Aorta (tissue), 5 donors: ENCODE results near the gene MMD. TPM values are rescaled to one million over a fixed set of nuclear protein-coding genes. Genes with fewer than 3 reads are reported as not detected.
A peak's percentile ranks its signal among the peaks of the same experiment; 100 is the strongest.

ENCODE experiments used
- ATAC-seq: fragments of 200-7000 bp; cut with Tn5 transposase; one replicate; pipeline ENCODE4 v1.9.1; 2022; ENCODE audit warnings: moderate library complexity; ENCODE audit not compliant: low FRiP score
- DNase-seq, 2 donors: peaks; one replicate each; pipeline ENCODE4 v3.0.0-alpha.2; 2020
- H3K27ac ChIP-seq, 2 donors: one replicate each; pipeline ENCODE4 v1.5.1; 2013; ENCODE audit warnings: low read length in 2 of 2, mild to moderate bottlenecking in 2 of 2, moderate library complexity in 2 of 2, control low read depth in 1 of 2, inconsistent platforms in 1 of 2, low read depth in 1 of 2
- H3K27me3 ChIP-seq, 2 donors: one replicate each; pipeline ENCODE4 v1.6.1; 2013; ENCODE audit warnings: control low read depth in 1 of 2, low read length in 1 of 2, mild to moderate bottlenecking in 1 of 2, moderate library complexity in 1 of 2; ENCODE audit not compliant: insufficient read depth in 2 of 2, control insufficient read depth in 1 of 2
- H3K36me3 ChIP-seq, 2 donors: one replicate each; pipeline ENCODE4 v1.6.1; 2013; ENCODE audit warnings: control low read depth in 1 of 2, low read length in 1 of 2, mild to moderate bottlenecking in 1 of 2; ENCODE audit not compliant: insufficient read depth in 2 of 2, control insufficient read depth in 1 of 2
- H3K4me1 ChIP-seq, 2 donors: one replicate each; pipeline ENCODE4 v1.6.1; 2013; ENCODE audit warnings: low read length in 2 of 2, control low read depth in 1 of 2, mild to moderate bottlenecking in 1 of 2, moderate library complexity in 1 of 2; ENCODE audit not compliant: insufficient read depth in 2 of 2, control insufficient read depth in 1 of 2
- H3K4me3 ChIP-seq, 2 donors: one replicate each; pipeline ENCODE4 v1.5.1; 2013; ENCODE audit warnings: low read length in 2 of 2, control low read depth in 1 of 2, mild to moderate bottlenecking in 1 of 2
- H3K9me3 ChIP-seq: one replicate; pipeline ENCODE4 v1.6.1; 2013; ENCODE audit warnings: mild to moderate bottlenecking, low read length; ENCODE audit not compliant: control insufficient read depth
- WGBS, 2 donors: extraction: QIAGEN DNeasy Blood & Tissue Kit; methylation state at CpG; one replicate each; pipeline ENCODE4 v1.1.7; 2013; 5-methylcytosine and 5-hydroxymethylcytosine counted together
- intact Hi-C, 2 donors: fragments of 100-400 bp; cut with DNase I; formaldehyde crosslinking; loops; one replicate each; pipeline versions ENCODE4 v1.14.2 to v1.15.0; 2022
- polyA plus RNA-seq, 2 donors: library from polyadenylated mRNA; stranded (reverse); fragments of 200-250 nt; gene quantifications; one replicate each; pipeline ENCODE4 v1.2.3, GENCODE V29; 2013
- total RNA-seq, 2 donors: library from RNA; stranded (reverse); fragmentation: NEBNext Ultra II Directional; extraction: Animal tissue kit (Norgen Biotek cat#: 25700); gene quantifications; one replicate each; pipeline ENCODE4 v1.2.1, GENCODE V29; 2021
- donor health status: healthy with polysubstance abuse.
- donor health status: Bipolar disorder and iron deficiency.
- donor health status: DM: no; HTN: no; CAD: no.
- donor health status: DM: no; HTN: no; CAD: no.
- donor health status: DM: yes; HTN: yes; CAD: no.

The MMD gene
- total and polyA plus RNA-seq, 4 donors, result 3.3 to 13.9 (median 11.1) TPM

DNA sequence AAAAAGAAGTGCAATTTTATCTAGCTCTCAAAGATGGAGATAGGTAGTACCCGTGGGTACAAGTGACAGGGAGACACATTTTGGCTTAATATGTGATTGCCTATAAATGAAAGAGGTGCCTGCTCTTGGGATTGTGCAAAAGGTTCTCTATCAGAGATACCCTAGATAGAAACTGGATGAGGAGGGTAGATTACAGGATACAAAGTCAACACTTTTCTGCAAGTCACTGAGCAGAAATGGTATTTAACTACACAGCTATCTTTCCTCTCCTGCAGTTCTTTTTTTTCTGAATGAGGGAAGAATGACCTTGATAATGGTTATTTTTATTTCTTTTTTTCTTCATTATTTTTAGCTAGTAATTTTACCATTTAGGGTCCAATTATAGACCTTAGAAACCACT lies 67.6 kb downstream of the MMD start:
- intact Hi-C loops, result no loop called here
- DNase-seq, result no peak
- 36 to 44% methylated on average over 1 of the region's 1 CpG for WGBS, 2 donors
- H3K4me1 ChIP-seq, result no peaks in the 10 kb centered on the region
- H3K9me3 ChIP-seq, result no peaks in the 10 kb centered on the region
- ATAC-seq, result no peak
- no peaks in the 10 kb centered on the region for H3K36me3 ChIP-seq
- H3K27ac ChIP-seq, result no peak overlapping the region
- no peaks in the 10 kb centered on the region for H3K27me3 ChIP-seq
- H3K4me3 ChIP-seq, result no peak overlapping the region

DNA sequence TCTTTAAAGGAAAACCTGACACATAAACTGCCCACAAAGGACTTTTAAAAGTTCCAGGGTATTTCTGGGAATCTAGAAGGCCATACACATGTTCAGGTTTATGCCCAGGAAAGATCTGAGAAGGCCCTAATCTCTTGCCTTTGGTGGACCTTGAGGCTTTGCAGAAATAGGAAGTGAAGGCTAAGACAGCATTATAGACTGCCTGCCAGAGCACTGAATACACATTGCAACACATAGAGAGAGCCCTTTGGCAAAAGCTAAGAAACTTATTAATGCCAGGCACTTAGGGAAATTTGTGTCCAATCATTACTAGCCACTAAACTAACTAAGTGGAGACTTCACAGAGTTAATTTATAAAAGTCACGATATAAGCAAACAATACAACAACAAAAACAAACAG lies 70.4 kb downstream of the MMD start:
- no peaks in the 10 kb centered on the region for H3K36me3 ChIP-seq
- no peaks in the 10 kb centered on the region for H3K4me1 ChIP-seq
- ATAC-seq, result no peak
- H3K27ac ChIP-seq, result no peak overlapping the region
- intact Hi-C loops, result no loop called here
- WGBS, 2 donors, result 94 to 97% methylated on average over 1 of the region's 1 CpG
- H3K27me3 ChIP-seq, result no peaks in the 10 kb centered on the region
- no peak overlapping the region for H3K4me3 ChIP-seq
- peaks cover 1% of the 10 kb centered on the region for H3K9me3 ChIP-seq
- no peak for DNase-seq

DNA sequence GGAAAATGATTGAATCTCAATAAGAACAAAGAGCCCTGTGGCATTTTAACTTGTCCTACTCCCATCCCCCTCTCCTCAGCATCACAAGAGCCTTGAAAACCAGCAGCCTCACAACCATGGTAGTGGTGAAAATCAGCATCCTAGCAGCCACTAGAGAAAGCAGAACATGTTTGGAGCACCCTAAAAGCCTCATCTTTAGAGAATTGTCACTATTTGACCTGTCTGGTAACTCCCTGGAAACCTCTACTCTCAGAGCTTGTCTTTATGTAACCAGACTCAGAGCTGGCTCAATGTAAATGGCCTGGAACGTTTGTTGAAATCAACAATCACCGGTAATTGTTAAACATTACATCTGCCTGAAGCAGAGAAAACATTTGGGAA lies 70.8 kb downstream of the MMD start:
- intact Hi-C loops, result no loop called here
- no peak overlapping the region for H3K4me3 ChIP-seq
- no peak for DNase-seq
- H3K27me3 ChIP-seq, result no peaks in the 10 kb centered on the region
- no peaks in the 10 kb centered on the region for H3K4me1 ChIP-seq
- ATAC-seq, result no peak
- H3K36me3 ChIP-seq, result no peaks in the 10 kb centered on the region
- no peak overlapping the region for H3K27ac ChIP-seq
- H3K9me3 ChIP-seq, result peaks cover 1% of the 10 kb centered on the region
- 45 to 67% methylated on average over 2 of the region's 2 CpGs for WGBS, 2 donors

DNA sequence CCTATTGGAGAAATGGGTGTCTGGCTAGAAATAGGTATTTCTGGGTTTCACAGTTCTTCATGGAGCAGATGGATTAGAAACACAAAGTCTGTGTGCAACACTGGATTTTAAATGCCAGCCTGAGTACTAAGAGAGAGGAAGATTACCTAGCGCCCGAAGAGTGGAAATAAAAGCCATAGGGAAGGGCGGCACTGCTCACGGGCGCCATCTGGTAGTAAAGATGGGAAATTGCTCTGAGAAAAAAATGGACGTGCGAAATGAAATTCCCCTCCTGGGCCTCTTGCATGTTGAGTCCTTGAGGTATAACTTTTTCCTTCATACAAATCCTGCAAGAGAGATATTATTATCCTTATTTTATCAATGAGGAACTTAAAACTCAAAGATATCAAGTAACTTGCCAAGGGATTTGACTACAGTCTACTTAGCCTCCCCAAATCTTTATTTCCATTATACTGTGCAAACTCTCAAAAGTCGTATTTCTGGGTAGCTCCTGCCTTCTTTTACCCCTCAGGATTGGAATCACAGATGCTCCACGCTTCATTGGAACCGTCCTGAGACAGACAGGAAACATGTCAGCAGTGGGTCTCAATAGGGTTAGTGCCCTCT lies 72.8 kb downstream of the MMD start:
- Histone ChIP-seq H3K4me3 (no peak overlapping the region), H3K4me1 (no peaks in the 10 kb centered on the region), H3K36me3 (no peaks in the 10 kb centered on the region), H3K9me3 (peaks cover 1% of the 10 kb centered on the region), H3K27me3 (no peaks in the 10 kb centered on the region), H3K27ac (no peak overlapping the region)
- intact Hi-C loops, result loop anchor here (5.0 to 10.0 kb wide), 3 partner anchors 294 to 357 kb away; no protein-coding TSS in a partner anchor
- DNase-seq, result no peak
- peak; percentile 83 for ATAC-seq
- 15 to 19% methylated on average over 10 of the region's 10 CpGs for WGBS, 2 donors

DNA sequence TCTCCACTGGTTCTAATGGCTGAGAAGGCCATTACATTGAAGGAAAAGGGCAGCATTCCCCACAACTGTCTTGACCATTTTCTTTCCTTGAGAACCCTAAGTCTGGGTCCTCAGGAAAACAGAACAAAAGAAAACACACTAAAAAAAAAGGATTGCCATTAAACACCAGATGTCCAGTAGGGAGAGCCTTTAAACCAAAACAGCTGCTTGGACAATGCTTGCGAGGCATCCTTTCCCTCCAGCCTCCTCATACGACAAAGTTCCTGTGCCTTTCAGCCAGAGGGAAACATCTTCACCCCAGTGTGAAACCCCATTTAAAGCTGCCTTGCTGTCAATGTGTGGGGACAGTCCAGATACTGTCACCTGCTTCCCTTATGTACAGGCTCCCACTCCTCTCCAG lies 74.3 kb downstream of the MMD start:
- intact Hi-C loops, result loop anchor here (5.0 to 10.0 kb wide), 3 partner anchors 293 to 355 kb away; no protein-coding TSS in a partner anchor
- DNase-seq, result no peak
- no peak overlapping the region for H3K4me3 ChIP-seq
- peaks cover 1% of the 10 kb centered on the region for H3K9me3 ChIP-seq
- 95 to 97% methylated on average over 2 of the region's 2 CpGs for WGBS, 2 donors
- H3K4me1 ChIP-seq, result no peaks in the 10 kb centered on the region
- no peak for ATAC-seq
- no peaks in the 10 kb centered on the region for H3K27me3 ChIP-seq
- no peaks in the 10 kb centered on the region for H3K36me3 ChIP-seq
- H3K27ac ChIP-seq, result no peak overlapping the region

DNA sequence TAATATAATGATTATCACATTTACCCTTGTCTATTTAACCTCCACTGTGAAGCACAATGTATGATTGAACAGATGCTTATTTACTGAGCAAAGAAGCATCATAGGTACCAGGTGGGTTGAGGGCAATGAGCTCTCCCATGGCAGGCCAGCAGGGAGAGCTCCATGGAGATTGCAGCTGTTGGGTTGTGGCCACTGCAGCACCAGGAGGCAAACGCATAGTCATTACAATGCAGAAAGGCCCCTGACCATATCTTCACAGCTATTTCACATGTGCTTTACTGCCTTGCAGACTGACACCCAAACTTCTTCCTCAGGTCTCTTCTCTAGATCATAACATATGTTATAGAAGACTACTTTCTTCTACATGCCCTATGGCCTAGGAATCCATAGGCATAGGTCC lies 75.0 kb downstream of the MMD start:
- DNase-seq (no peak), ATAC-seq (no peak)
- Histone ChIP-seq H3K27ac (no peak overlapping the region), H3K4me3 (no peak overlapping the region), H3K9me3 (peaks cover 1% of the 10 kb centered on the region), H3K36me3 (no peaks in the 10 kb centered on the region), H3K27me3 (no peaks in the 10 kb centered on the region), H3K4me1 (no peaks in the 10 kb centered on the region)
- intact Hi-C loops, result loop anchor here (5.0 to 10.0 kb wide), 3 partner anchors 292 to 354 kb away; no protein-coding TSS in a partner anchor
- 90 to 97% methylated on average over 1 of the region's 1 CpG for WGBS, 2 donors

DNA sequence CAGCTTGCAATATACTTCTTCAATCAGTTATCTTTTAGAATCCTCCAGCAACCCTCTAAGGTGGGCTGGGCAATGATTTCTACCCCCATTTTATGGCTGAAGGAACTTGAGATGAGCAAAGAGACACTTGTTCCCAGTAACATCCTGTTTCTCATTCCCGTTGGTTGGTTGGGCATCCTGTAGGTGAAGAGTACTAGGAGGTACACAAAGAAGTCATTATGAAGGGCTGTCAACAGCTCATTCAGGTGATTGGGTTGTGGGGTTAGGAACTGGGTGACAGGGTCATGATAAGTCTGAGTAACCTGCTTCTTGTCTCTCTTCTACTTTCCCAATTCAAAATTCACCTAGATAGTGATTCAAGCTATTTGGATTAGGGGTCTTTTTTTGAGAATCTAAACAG lies 76.5 kb downstream of the MMD start:
- intact Hi-C loops, result loop anchor here (5.0 to 10.0 kb wide), 3 partner anchors 290 to 353 kb away; no protein-coding TSS in a partner anchor
- no peak for DNase-seq

DNA sequence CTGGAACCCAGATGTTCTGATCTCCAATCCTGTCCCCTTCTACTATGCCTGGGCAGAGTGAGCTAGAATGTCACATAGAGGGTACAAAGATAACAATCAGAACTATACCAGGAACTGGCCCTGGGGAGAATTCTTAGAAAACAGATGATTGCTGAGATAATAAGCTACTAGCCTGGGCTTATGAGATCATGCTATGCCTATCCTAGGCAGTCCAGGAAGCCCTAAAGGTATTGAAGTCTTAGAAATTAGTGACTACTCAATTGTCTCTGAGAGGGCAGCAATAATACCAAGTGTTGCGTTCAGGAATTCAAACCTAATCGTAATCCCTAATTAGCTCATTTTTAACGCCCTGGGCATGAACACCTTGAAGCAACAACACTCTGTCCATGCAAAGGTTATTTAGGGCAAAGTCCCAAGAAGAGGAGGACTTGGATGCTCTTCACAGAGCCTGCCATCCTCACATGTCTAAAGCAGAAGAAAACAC lies 77.1 kb downstream of the MMD start:
- no peak overlapping the region for H3K4me3 ChIP-seq
- ATAC-seq (no peak), DNase-seq (no peak)
- no peak overlapping the region for H3K27ac ChIP-seq
- H3K36me3 ChIP-seq, result no peaks in the 10 kb centered on the region
- intact Hi-C loops, result loop anchor here in 1 of 2 donors (10.0 kb wide), 1 partner anchor 290 kb away; no protein-coding TSS in a partner anchor
- H3K27me3 ChIP-seq, result no peaks in the 10 kb centered on the region
- no peaks in the 10 kb centered on the region for H3K4me1 ChIP-seq
- WGBS, 2 donors, result 93 to 96% methylated on average over 3 of the region's 3 CpGs
- H3K9me3 ChIP-seq, result peaks cover 1% of the 10 kb centered on the region

More for the DNA sequence above, 76.5 kb downstream of the MMD start:
- H3K27ac ChIP-seq, result no peak overlapping the region
- H3K4me1 ChIP-seq, result no peaks in the 10 kb centered on the region
- no peaks in the 10 kb centered on the region for H3K27me3 ChIP-seq
- no peak for ATAC-seq
- H3K36me3 ChIP-seq, result no peaks in the 10 kb centered on the region
- peaks cover 1% of the 10 kb centered on the region for H3K9me3 ChIP-seq
- 92 to 96% methylated on average over 1 of the region's 1 CpG for WGBS, 2 donors
- no peak overlapping the region for H3K4me3 ChIP-seq

DNA sequence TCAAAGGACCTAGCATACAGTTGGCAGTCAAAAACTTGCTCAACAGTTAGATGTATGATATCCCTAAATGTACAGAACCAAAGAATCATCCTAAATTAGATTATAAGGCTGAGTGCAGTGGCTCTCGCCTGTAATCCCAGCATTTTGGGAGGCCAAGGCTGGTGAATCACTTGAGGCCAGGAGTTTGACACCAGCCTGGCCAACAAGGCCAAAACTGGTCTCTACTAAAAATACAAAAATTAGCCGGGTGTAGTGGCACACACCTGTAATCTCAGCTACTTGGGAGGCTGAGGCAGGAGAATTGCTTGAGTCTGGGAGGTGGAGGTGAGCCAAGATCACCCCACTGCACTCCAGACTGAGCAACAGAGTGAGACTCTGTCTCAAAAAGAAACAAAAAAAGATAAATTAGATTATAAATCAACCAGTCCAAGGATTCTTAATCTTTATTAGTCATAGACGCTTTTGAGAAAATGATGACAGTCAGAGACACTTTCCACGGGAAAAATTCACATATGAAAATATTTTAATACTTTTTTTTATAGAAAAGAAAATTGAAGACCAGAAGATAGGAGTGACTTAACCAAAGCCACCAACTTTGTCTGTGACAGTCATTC lies 77.6 kb downstream of the MMD start:
- H3K36me3 ChIP-seq, result no peaks in the 10 kb centered on the region
- WGBS, 2 donors, result 83 to 85% methylated on average over 4 of the region's 4 CpGs
- peaks cover 1% of the 10 kb centered on the region for H3K9me3 ChIP-seq
- intact Hi-C loops, result loop anchor here in 1 of 2 donors (10.0 kb wide), 1 partner anchor 289 kb away; no protein-coding TSS in a partner anchor
- no peak for DNase-seq
- ATAC-seq, result no peak
- H3K27me3 ChIP-seq, result no peaks in the 10 kb centered on the region
- no peak overlapping the region for H3K27ac ChIP-seq
- H3K4me1 ChIP-seq, result no peaks in the 10 kb centered on the region
- H3K4me3 ChIP-seq, result no peak overlapping the region
